GM13977 (cell line): ENCODE results near the gene LRFN4.
"Not testable (repeated sequence)": the region's sequence is repeated elsewhere in the genome, so short reads cannot be mapped to it uniquely, and the experiment has no call there.

Experiments
- DNase-seq: peaks from one replicate; pipeline ENCODE4 v3.0.0; 2012; ENCODE audit warnings: low spot score
- CTCF ChIP-seq: IDR thresholded peaks from 2 replicates; pipeline ENCODE4 v1.5.1; 2012; ENCODE audit warnings: mild to moderate bottlenecking, control low read depth; ENCODE audit not compliant: insufficient read depth; ENCODE audit errors: extremely low read depth, missing control alignments
- in situ Hi-C: fragments of 300-500 bp; cut with MboI; formaldehyde crosslinking; loops from one replicate; pipeline ENCODE4 v1.12.0; 2022; ENCODE audit warnings: low sequenced_read_pairs, low pct_unique_long_range_greater_than_20kb, mixed read lengths, inconsistent platforms; ENCODE audit not compliant: unreplicated experiment

LRFN4 gene

GRCh38 chr11:66820381-66820780 lies 36.5 kb upstream of the LRFN4 start:
- in situ Hi-C loops: no loop called here
- no peak for TF ChIP-seq CTCF
- DNase-seq: no peak

- no peak for TF ChIP-seq CTCF
- in situ Hi-C loops: no loop called here
Measured at GRCh38 chr11:66820901-66821300, 36.0 kb upstream of the LRFN4 start.

GRCh38 chr11:66823700-66824099 lies 33.2 kb upstream of the LRFN4 start:
- no peak for TF ChIP-seq CTCF
- in situ Hi-C loops: no loop called here
- no peak for DNase-seq

More at GRCh38 chr11:66820901-66821300, 36.0 kb upstream of the LRFN4 start:
- DNase-seq: no peak

- DNase-seq, in situ Hi-C loops: not testable (repeated sequence)
Measured at GRCh38 chr11:66824573-66824972, 32.3 kb upstream of the LRFN4 start.

GRCh38 chr11:66834539-66834845 lies 22.4 kb upstream of the LRFN4 start:
- TF ChIP-seq CTCF: no peak
- DNase-seq: no peak
- in situ Hi-C loops: loop anchor here (25.0 kb wide), 1 partner anchor 272 kb away; the partner anchor contains the start of gene CTSF

- TF ChIP-seq CTCF: no peak
- no peak for DNase-seq
- in situ Hi-C loops: loop anchor here (5.0 to 25.0 kb wide), 2 partner anchors 143 to 273 kb away; partner anchors contain the start of gene CTSF
Measured at GRCh38 chr11:66834943-66835342, 21.9 kb upstream of the LRFN4 start.

GRCh38 chr11:66835768-66836405 lies 21.0 kb upstream of the LRFN4 start:
- in situ Hi-C loops: loop anchor here (5.0 to 25.0 kb wide), 2 partner anchors 144 to 274 kb away; partner anchors contain the start of gene CTSF
- DNase-seq: no peak
- TF ChIP-seq CTCF: no peak
